SKM-1 (cell line): Measurements from ENCODE around the gene PI16.

Experiments used
- DNase-seq: peaks from one replicate; lab custom pipeline; 2025; ENCODE audit not compliant: unreplicated experiment; lab: John Stamatoyannopoulos, UW

The PI16 gene, protein sequence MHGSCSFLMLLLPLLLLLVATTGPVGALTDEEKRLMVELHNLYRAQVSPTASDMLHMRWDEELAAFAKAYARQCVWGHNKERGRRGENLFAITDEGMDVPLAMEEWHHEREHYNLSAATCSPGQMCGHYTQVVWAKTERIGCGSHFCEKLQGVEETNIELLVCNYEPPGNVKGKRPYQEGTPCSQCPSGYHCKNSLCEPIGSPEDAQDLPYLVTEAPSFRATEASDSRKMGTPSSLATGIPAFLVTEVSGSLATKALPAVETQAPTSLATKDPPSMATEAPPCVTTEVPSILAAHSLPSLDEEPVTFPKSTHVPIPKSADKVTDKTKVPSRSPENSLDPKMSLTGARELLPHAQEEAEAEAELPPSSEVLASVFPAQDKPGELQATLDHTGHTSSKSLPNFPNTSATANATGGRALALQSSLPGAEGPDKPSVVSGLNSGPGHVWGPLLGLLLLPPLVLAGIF

DNA sequence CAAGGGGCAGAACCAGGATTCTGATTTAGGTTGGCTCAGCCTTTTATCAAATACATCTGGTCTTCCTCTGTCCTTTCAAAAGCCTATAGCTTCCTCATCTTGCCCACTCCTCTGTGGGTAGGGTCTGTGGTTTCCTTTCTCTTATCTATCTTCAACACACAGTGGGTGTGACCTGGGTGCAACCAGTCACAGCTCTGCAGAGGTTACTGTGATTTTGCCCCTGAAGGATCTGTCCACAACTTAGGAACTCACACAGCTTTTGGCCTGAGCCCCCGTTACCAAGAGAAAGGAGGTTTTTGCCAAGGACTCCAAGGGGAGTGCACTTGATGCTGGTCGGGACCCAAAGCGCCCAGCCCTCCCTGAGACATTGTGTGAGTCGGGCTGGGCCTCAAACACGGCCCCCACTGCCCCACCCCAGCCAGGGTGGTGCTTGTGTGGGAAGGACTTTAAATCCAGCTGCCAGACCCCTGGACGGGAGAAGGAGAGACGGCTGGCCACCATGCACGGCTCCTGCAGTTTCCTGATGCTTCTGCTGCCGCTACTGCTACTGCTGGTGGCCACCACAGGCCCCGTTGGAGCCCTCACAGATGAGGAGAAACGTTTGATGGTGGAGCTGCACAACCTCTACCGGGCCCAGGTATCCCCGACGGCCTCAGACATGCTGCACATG is at the start of gene PI16:
Gene PI16, plus strand, starts transcription at position 477 of the 670 bp plus-strand sequence. Its CDS starts 23 bp downstream, at position 500.
- DNase-seq = no peak

DNA sequence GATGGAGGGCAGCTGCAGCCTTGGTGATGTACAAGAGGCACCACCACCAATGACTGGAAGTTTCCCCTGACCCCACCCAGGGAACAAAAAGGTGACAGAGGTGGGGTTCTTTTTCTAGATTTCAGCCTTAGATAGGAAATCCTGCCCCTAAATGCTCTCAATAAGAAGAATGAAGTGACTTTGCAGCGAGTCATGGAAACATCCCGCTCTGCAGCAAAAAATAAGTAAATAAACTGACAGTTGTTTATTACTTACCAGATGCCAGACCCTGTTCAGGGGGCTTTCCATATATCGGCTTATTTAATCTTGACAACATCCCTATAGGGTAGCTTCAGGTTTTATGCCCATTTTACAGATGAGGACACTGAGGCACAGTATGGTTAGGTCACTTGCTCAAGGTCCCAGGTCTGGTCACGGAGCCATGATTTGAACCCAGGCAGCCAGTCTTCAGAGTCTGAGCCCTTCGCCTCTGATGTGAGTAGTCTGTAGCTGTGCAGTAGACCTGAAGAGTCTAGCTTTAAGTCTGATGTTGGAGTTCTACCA is 49.6 kb upstream of the PI16 start:
- no peak for DNase-seq

DNA sequence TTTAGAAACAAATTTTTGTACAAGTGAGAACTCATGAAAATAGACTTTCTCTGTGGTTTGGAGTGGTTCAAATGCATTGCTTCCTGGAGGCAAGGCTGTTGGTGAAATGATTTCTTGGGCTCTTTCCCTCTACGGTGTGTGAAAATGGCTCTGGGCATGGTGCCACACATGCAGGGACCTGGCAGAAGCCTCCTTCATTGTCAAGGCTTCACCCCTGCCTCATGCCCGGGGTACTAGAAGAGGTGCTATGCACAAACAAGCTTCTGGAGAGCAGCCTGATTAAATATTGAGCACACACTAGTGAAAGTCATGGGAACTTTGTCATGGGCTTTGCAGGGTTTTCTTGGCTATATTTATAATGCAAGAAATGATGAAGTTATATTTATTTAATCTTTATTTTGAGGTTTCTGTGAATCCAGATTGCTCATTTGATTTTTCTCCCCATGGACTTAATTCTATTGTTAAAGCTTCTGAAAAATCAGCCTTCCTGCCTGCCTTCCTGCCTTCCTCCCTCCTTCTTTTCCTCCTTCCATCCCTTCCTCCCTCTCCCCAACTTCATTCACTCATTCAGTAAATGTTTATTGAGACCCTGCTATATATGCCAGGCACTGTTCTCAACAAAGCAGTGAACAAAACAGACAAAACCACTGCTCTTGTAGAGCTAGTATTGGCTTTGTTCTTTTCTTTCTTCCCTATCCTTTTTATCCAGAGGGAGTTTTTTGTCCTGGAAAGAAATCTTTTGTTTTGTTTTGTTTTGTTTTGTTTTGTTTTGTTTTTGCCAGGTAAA is 47.8 kb upstream of the PI16 start:
- DNase-seq = no peak

DNA sequence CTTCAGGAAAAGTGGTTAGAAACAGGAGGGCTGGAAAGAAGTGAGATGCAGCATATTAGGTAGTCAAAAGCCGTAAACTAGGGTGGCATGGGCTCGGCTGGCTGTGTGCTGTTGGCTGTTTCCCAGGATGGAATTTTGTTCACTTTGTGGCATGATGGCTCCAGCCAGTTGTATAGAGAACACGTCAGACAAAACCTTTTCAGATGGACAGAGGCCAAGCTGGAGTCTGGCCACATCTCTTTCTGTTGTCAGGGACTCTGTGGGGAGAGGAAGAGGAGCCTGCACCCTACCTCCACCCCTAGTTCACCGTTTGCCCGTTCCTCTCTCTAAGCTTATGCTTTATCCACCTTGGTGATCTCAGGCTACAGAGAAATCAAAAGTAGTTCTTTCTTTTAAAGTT is 46.8 kb upstream of the PI16 start:
- DNase-seq = no peak

DNA sequence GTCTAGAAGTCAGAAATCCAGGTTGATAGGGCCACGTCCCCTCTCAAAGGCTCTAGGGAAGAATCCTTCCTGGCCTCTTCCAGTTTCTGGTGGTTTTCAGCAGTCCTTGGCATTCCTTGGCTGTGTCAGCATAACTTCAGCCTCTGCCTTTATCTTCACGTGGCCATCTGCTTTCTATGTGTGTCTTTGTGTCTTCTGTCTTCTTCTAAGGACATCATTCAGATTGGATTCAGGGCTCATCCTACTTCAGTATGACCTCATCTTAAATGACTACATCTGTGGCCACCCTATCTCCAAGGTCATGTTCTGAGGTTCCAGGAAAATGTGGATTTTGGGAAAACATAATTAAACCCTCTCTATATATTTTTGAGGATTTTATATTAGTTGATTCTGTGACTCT is 45.8 kb upstream of the PI16 start:
- DNase-seq = no peak

DNA sequence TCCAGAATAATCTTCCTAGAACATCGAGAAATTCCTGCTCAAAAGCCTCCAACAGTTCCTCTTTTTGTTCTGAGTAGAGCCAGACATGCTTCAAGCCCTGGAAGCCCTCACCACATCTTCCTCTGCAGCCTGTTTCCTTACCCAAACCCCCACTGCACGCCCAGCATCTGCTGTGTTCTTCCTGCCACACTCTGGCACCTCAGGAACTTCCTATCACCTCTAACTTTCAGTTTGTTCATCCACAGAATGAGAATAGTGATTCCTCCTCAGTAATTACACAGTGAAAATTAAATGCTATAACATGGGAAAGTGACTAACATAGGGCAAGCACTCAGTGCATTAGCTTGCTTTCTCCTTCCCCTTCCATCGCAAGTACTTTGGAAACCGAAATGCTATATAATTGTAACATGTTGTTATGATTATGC is 42.5 kb upstream of the PI16 start:
- peak; percentile 61 for DNase-seq

DNA sequence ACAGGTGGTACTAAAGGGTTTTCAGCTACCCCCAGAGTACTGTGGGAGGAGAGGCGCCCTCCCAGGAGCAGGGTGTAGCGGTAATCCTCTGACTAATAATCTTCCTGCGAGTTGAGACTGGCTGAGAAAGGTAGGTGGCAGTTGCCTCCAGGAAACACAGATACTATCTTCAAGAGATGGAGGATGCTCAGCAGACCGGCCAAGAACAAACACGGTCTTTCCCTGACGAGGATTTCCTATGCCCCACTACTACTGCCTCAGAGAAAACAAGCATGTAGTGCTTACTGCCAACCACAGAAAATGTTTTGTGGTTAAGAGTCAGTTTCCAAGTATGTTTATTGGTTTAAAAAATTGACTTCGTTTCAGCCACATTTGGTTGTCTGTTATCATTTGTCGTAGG is 42.0 kb upstream of the PI16 start:
- no peak for DNase-seq

DNA sequence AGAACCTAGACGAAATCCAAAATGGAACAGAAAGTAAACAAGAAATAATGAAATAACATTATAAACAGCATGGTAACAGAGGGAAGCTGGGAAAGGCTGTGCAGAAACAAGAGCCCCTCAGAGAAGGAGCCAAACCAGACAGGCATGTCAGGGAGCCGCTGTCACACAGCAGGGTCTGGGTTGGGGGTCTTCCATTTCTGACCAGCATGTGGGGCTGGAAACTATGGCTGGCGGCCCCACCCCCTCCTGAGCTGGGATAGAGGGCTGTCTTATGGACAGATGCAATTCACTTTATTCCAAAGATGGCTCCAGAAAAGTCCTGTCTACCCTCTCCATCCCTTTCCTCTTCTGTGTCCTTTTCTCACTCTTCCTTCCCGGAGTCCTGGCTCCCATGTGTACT is 41.5 kb upstream of the PI16 start:
- no peak for DNase-seq

DNA sequence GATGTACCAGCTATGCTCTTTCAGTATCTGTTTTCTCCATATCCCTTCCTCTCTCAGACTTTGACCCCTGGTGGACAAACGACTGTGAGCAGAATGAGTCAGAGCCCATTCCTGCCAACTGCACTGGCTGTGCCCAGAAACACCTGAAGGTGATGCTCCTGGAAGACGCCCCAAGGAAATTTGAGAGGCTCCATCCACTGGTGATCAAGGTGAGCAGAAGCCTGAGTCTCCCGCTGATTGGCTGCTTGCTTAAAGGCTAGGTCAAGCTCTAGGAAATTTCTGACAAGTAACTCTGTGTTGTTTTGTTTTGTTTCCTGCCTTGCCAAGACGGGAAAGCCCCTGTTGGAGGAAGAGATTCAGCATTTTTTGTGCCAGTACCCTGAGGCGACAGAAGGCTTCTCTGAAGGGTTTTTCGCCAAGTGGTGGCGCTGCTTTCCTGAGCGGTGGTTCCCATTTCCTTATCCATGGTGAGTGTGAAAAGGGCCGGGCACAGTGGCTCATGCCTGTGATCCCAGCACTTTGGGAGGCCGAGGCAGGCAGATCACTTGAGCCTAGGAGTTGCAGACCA is 40.2 kb upstream of the PI16 start:
- no peak for DNase-seq

DNA sequence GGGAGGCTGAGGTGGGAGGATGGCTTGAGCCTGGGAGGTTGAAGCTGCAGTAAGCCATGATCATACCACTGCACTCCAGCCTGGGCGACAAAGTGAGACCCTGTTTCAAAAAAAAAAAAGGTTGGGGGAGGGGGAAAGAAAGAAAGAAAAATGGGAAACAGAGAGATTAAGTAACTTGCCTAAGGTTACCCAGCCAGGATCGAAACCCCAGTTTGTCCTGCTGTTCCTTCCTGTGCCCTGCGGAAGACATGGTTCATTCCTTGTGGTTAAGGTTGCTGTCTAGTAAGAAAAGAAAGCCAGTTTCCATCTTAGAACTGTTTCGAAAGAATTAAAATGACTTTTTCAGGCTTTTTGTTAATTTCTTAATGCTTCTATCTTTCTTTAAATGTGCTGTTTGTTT is 38.9 kb upstream of the PI16 start:
- no peak for DNase-seq

DNA sequence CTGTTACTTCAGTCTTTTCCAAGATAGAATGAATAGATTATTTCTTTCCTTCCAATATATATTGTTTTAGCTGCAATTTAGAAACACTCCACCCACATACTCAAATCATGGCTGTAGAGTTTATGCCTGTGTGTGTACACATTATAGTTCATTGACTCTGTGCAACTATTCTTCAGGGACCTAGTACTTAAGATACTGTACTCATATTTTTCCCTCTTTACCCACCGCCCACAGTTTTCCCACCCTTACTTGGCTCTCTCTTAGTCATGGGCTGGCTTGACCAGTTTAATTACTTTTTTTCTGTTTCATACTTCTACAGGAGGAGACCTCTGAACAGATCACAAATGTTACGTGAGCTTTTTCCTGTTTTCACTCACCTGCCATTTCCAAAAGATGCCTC is 38.4 kb upstream of the PI16 start:
- no peak for DNase-seq

DNA sequence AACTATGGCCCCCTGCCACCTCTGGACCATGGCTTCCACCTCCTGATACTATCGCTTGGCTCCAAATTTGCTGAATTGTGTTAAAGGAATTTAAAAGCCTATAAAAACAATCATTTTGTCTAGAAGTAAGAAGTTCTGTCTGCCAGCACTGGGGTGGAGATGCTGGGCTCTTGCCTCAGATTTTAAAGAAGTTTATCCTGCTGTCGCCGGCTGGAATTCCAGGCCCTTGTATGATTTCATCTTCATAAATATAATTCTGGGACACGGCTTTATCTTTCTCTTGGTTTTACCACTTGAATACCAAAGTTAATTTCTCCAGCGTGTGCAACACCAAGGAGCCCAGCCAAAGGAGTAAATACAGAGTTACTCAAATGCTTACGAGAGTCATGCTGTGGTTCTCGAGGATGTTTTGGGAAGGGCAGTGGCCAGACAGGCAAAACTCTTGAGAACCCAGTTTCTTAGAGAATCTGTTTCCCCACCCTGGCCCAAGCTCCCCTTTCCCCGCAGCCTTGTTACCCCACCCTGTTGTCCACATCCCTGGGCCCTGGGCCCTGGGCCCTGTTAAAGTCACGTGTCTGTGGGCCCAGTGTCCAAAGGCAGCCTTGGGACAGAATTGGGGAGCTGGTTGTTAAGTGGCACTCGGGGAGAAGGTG is 36.9 kb upstream of the PI16 start:
- DNase-seq = no peak

DNA sequence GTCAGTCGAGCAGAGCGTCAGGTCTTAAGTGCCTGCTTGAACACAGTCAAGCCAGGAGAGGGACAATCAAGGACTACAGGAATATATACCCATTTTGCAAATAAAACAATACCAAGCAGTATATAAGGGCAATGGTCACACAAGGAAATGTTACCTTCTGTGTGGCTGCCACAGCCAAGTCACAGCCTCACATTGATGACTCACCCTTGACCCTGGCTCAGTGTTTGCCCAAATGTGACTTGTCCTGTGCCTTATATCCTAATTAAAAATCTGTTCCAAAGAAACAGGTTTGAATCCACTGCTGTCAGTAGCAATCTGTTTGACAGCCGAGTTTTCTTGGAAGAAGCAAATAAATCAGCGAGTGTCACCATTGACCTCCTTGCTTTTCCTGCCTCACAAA is 34.5 kb upstream of the PI16 start:
- no peak for DNase-seq

DNA sequence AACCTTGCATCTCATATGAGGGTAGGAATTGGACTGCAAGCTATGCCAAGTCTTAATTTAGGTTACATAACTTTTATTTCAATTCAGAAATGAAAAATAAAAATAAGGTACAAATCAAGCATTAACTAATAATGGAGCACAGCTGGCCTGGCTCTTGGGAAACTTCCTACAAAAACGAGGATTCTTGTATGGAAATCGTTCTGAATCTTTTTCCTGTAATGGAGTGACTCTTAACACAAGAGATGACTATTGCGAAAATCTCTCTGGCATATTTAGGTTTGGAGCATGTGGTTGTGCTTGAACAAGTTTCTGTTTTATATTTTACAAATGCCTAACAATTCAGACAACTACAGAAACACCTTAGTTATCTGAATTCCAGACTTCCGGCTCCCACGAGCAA is 34.0 kb upstream of the PI16 start:
- DNase-seq = no peak

DNA sequence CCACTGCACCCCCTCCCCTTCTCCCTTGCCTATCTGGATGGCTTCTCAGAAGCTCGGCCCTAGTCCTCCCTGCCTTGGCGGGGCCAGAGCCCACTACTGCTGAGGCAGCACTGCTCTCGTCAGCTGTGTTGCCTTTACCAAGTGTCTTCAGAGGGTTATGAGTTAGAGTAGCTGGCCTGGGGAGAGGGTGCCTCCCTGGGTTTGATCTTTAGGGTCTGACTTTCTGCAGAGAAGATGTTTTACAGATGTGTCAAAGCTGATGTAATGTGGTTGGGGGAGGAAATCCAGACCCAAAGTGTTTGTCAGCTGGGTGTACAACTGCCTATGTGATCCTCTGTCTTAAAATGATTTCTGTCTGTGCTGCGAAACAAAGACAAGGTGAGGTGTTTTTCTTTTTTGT is 30.4 kb upstream of the PI16 start:
- no peak for DNase-seq

DNA sequence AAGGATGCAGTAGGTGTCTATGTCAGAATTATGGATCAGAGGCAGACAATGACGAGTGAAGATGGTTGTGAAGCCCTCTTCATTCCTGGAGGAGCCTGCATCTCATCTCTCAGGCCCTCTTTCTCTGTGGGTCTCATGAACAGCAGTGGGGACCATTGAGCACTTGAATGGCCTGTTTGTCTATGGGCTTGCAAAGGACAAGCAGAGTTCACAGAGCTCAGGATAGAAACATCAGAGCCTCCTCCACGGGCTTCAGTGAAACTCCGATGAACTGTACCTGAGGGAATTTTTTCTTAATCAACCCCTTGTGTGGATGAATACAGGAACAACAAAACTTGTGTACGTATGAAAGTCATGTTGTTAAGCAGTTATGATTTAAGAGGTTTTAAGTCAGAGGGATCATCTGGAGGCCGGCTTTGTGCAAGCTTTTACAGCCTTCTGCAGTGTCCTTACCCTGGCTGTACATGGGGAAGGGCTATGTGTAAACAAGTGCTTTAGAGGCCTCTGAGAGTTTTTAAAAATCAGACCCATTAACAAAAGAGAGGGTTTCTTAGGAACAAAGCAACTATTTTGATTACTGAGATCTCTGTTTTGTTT is 29.7 kb upstream of the PI16 start:
- no peak for DNase-seq

DNA sequence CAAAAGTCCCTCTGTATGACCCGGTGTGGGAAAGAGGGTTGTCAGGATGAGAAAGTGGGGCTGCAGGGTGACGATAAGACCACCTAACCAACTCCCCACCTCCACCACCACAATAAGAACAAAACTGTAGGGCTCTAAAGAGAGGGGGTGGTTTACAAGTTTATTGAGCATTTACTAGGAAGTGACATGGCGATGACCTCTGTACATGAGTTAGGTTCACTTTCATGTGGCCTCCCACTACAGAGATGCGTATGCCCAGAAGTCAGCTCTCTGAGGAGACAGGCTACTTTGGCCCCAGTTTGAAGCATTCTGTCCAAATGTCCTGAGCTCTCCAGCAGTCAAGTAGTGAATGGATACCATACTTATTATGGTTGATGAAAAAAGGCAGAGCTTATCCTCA is 28.7 kb upstream of the PI16 start:
- DNase-seq = no peak

DNA sequence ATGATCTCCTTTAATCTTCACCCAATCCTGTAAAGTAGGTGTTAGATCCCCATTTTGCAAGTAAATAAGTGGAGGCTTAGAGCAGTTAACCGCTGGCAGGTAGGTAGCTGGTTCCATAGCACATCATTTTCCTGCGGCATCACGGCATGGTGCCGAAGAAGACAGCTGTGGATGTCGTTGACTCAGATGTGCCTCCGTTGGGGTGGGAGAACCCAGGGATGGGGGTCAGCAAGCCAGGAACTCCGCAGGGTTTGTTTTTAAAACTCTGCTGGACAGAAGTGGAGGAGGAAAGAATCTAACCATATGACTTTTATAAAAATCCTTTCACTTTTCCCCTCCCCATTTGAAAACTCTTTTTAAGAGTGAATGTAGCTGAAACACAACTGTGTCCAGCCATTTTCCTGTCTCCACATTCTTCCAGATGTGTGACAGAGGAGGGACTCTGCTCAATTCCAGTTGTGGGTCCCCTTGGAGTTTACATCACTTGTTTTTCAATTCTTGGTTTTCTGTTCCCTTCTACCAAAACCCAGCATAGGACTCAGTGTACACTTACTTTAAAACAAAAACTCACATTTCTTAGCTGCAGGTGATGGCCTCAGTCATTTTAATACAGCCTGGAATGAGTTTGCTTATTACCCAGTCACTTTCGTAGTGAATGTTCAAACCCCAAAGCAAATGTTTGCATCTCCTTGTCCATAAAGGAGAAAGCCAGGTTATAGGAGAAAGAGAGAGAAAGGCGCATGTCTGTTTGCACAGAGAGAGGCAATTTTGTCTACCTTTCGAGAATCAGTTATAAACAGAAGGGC is 27.6 kb upstream of the PI16 start:
- no peak for DNase-seq
